ENCODE measurements around the gene AUTS2. TPM values are rescaled to one million over a fixed set of nuclear protein-coding genes. Genes with fewer than 3 reads are reported as not detected.

AUTS2 gene
- total and polyA plus RNA-seq, 10 of the 15 experiments (the other 5 are each of a cell fraction or from before 2014, with no cell fraction given) = 6.4 to 55.6 (median 21.6) TPM

- TF ChIP-seq USF2 (IDR thresholded peaks at IDR 0.05; ENCODE audit: borderline replicate concordance, low read depth, low read length) = no peak
Measured at GRCh38 chr7:70387217-70387616, 788.9 kb downstream of the AUTS2 start (continued).

GRCh38 chr7:70389531-70390151, 791.4 kb downstream of the AUTS2 start:
- ChIA-PET CTCF (interaction anchor here (1.4 kb wide), 1 partner anchor 11 kb away, joined by 3 read pairs; no protein-coding TSS in a partner anchor), POLR2A (no interaction called here), RAD21 (ENCODE audit: unreplicated experiment) (no interaction called here), SMC1A (ENCODE audit: uncharacterized antibody, unreplicated experiment) (interaction anchor here (0.7 kb wide), 1 partner anchor 238 kb away, joined by 3 read pairs; no protein-coding TSS in a partner anchor)
- no TSS peak for BruUV-seq (replicated peaks)
- WGBS (ENCODE audit: insufficient coverage, insufficient replicate concordance, low lambda C conversion rate, missing lambda C conversion rate) = 52% methylated on average over 4 of the region's 4 CpGs
- FAIRE-seq (no peak), ATAC-seq (no peak), DNase-seq (ENCODE audit: low read depth, low spot score) (no peak)
- no peaks in the 10 kb centered on the region for H3K36me3 ChIP-seq (ENCODE audit: control insufficient read depth in 2 of 2, insufficient read depth in 2 of 2, low read length in 1 of 2)
- H3K9me3 ChIP-seq (replicated peaks; ENCODE audit: control insufficient read depth, insufficient read depth, low read length) = no peaks in the 10 kb centered on the region
- H3K9ac ChIP-seq (ENCODE audit: control insufficient read depth, insufficient read depth, low read length) = no peak overlapping the region
- H3K4me1 ChIP-seq (ENCODE audit: control insufficient read depth, insufficient read depth, low read length) = no peaks in the 10 kb centered on the region
- H3K79me2 ChIP-seq (ENCODE audit: control insufficient read depth, insufficient read depth, low read length) = no peaks in the 10 kb centered on the region
- no peak overlapping the region for H3K4me2 ChIP-seq (ENCODE audit: control insufficient read depth, insufficient read depth)
- TF ChIP-seq PBX3 (IDR thresholded peaks at IDR 0.05; ENCODE audit: insufficient replicate concordance, low read depth, low read length) (no peak), RBBP5 (conservative IDR thresholded peaks at IDR 0.05) (no peak), JUNB (IDR thresholded peaks at IDR 0.05) (no peak), NFYB (IDR thresholded peaks at IDR 0.05; ENCODE audit: insufficient read depth, low read depth, low read length) (no peak), PRDM15 (CRISPR knock-in tag; IDR thresholded peaks at IDR 0.05) (no peak), RAD51 (IDR thresholded peaks at IDR 0.05) (no peak), POLR2AphosphoS2 (IDR thresholded peaks at IDR 0.05; ENCODE audit: low read depth, low read length) (no peak), NR2C1 (IDR thresholded peaks at IDR 0.05) (no peak)
- no peak overlapping the region for H3K4me3 ChIP-seq
- in situ Hi-C loops (cut with MboI) = no loop called here
- H4K20me1 ChIP-seq (ENCODE audit: control insufficient read depth, insufficient read depth) = no peaks in the 10 kb centered on the region
- H3K27me3 ChIP-seq (replicated peaks in 1 of 2; ENCODE audit: control insufficient read depth in 2 of 2, insufficient read depth in 2 of 2, low read length in 1 of 2) = no peaks in the 10 kb centered on the region
- intact Hi-C loops (cut with micrococcal nuclease; ENCODE audit: unreplicated experiment) = no loop called here
- H2AFZ ChIP-seq (ENCODE audit: control insufficient read depth, low read depth, low read length) = no peak overlapping the region
- no peak overlapping the region for H3K27ac ChIP-seq (ENCODE audit: control insufficient read depth, insufficient read depth)

Measured in GM12878 (cell line).